HL-60/S4 (cell line): Measurements from ENCODE around the gene ODC1.
"Not testable (repeated sequence)": the region's sequence is repeated elsewhere in the genome, so short reads cannot be mapped to it uniquely, and the experiment has no call there.

Experiments used
- in situ Hi-C: fragments of 300-500 bp; cut with MboI; formaldehyde crosslinking; loops from 2 replicates; pipeline ENCODE4 v1.14.3; 2022; ENCODE audit warnings: low sequenced_read_pairs

The ODC1 gene

GRCh38 chr2:10447895-10448575, at the start of gene ODC1:
Gene ODC1 (minus strand): TSS chr2:10448327. CDS start chr2:10445032, 3,295 bp downstream.
- in situ Hi-C loops: loop anchor here (25.0 kb wide), 1 partner anchor 661 kb away; no protein-coding TSS in a partner anchor

- in situ Hi-C loops: no loop called here
Measured at GRCh38 chr2:10497797-10498251, 49.7 kb upstream of the ODC1 start.

GRCh38 chr2:10495988-10496313, 47.8 kb upstream of the ODC1 start:
- in situ Hi-C loops: no loop called here

GRCh38 chr2:10495311-10495987, 47.3 kb upstream of the ODC1 start:
- in situ Hi-C loops: no loop called here

GRCh38 chr2:10494351-10495066, 46.4 kb upstream of the ODC1 start:
- in situ Hi-C loops: no loop called here

GRCh38 chr2:10493634-10494281, 45.6 kb upstream of the ODC1 start:
- in situ Hi-C loops: no loop called here

GRCh38 chr2:10493075-10493633, 45.0 kb upstream of the ODC1 start:
- in situ Hi-C loops: no loop called here

- in situ Hi-C loops: no loop called here
Measured at GRCh38 chr2:10490806-10491291, 42.7 kb upstream of the ODC1 start.

- in situ Hi-C loops: no loop called here
Measured at GRCh38 chr2:10489842-10490555, 41.9 kb upstream of the ODC1 start.

GRCh38 chr2:10488142-10488541, 40.0 kb upstream of the ODC1 start:
- in situ Hi-C loops: not testable (repeated sequence)

- in situ Hi-C loops: not testable (repeated sequence)
Measured at GRCh38 chr2:10487741-10488104, 39.6 kb upstream of the ODC1 start.

- in situ Hi-C loops: no loop called here
Measured at GRCh38 chr2:10487081-10487740, 39.1 kb upstream of the ODC1 start.

GRCh38 chr2:10486601-10487079, 38.5 kb upstream of the ODC1 start:
- in situ Hi-C loops: no loop called here

- in situ Hi-C loops: no loop called here
Measured at GRCh38 chr2:10486091-10486490, 38.0 kb upstream of the ODC1 start.

GRCh38 chr2:10482913-10483312, 34.8 kb upstream of the ODC1 start:
- in situ Hi-C loops: no loop called here

- in situ Hi-C loops: no loop called here
Measured at GRCh38 chr2:10482460-10482859, 34.3 kb upstream of the ODC1 start.

GRCh38 chr2:10481666-10482157, 33.6 kb upstream of the ODC1 start:
- in situ Hi-C loops: no loop called here

- in situ Hi-C loops: no loop called here
Measured at GRCh38 chr2:10481055-10481665, 33.0 kb upstream of the ODC1 start.

GRCh38 chr2:10480359-10480949, 32.3 kb upstream of the ODC1 start:
- in situ Hi-C loops: no loop called here
